ENCODE data around the gene KLF7. TPM values are rescaled to one million over a fixed set of nuclear protein-coding genes. Genes with fewer than 3 reads are reported as not detected.

The KLF7 gene
- total RNA-seq, 1 experiment from 2014 or later, result 32.2 TPM

- Histone ChIP-seq H2BK20ac (ENCODE audit: low read depth, low read length, poor library complexity, severe bottlenecking) (no peak overlapping the region), H3K79me2 (ENCODE audit: insufficient read depth, low read length) (peaks cover 3% of the 10 kb centered on the region; the same call in 1 of the 2 replicates), H2AK5ac (ENCODE audit: insufficient read length, low read length) (no peak overlapping the region), H3K56ac (ENCODE audit: insufficient read length, low read depth, low read length) (no peak overlapping the region), H4K5ac (ENCODE audit: insufficient read length, low read depth, low read length) (no peak overlapping the region), H2BK120ac (ENCODE audit: low read depth, low read length, poor library complexity, severe bottlenecking) (no peak overlapping the region), H3K27me3 (ENCODE audit: insufficient read depth, low read length) (no peaks in the 10 kb centered on the region), H3K9ac (ENCODE audit: extremely low read depth, insufficient read length, low read length) (no peak overlapping the region), H3K4me1 (ENCODE audit: insufficient read depth, low read length) (peaks cover 28% of the 10 kb centered on the region), H3T11ph (ENCODE audit: low read length) (no peak overlapping the region), H4K8ac (replicated peaks; ENCODE audit: insufficient read length, low read depth, low read length) (no peak overlapping the region), H4K91ac (ENCODE audit: insufficient read length, low read depth, low read length) (no peak overlapping the region), H2BK5ac (ENCODE audit: insufficient read length, low read length) (no peak overlapping the region), H2BK15ac (ENCODE audit: low read depth, low read length) (no peak overlapping the region), H4K20me1 (ENCODE audit: control insufficient read depth, insufficient read depth, insufficient read length) (no peaks in the 10 kb centered on the region), H3K9me3 (ENCODE audit: control insufficient read depth, low read depth, low read length) (no peaks in the 10 kb centered on the region), H3K27ac (ENCODE audit: insufficient read length, low read depth, low read length) (no peak overlapping the region), H3K14ac (ENCODE audit: insufficient read depth, low read length) (no peak overlapping the region), H3K23ac (ENCODE audit: insufficient read length, low read depth, low read length) (no peak overlapping the region), H3K4me2 (ENCODE audit: insufficient read depth, insufficient read length, low read length) (peak overlapping the region; percentile 17), H3K18ac (ENCODE audit: insufficient read length, low read depth, low read length) (no peak overlapping the region), H3K4ac (ENCODE audit: low read depth, low read length) (no peak overlapping the region), H2AFZ (ENCODE audit: low read length) (no peak overlapping the region), H2BK12ac (ENCODE audit: insufficient read length, low read depth, low read length) (no peak overlapping the region), H3K23me2 (ENCODE audit: insufficient read length, low read depth, low read length, poor library complexity, severe bottlenecking) (no peaks in the 10 kb centered on the region), H3K79me1 (ENCODE audit: insufficient read depth, low read depth, low read length, poor library complexity, severe bottlenecking) (no peaks in the 10 kb centered on the region)
- no peak for DNase-seq
- Mint-ChIP-seq H3K27ac (peak overlapping the region; percentile 68 to 96 (median 94); a peak in 4 of 7 replicates), H3K27me3 (ENCODE audit: low read depth) (no peaks in the 10 kb centered on the region), H3K9me3 (no peaks in the 10 kb centered on the region), H3K4me3 (peak overlapping the region; percentile 5; a peak in 3 of 5 replicates), H3K36me3 (ENCODE audit: insufficient read depth in 1 of 3, low read depth in 3 of 3) (peaks cover 0 to 4% (median 3%) of the 10 kb centered on the region in 3 experiments; a peak in 3 of 7 replicates), H3K4me1 (peaks cover 71 to 81% of the 10 kb centered on the region in 2 experiments)
- no peak for TF ChIP-seq CTCF (conservative IDR thresholded peaks at IDR 0.05)
These were observed 72.9 kb downstream of the KLF7 start for GRCh38 chr2:207092818-207093217.
